Tibial nerve (tissue), 4 donors: ENCODE results near the gene RTF1. TPM values are rescaled to one million over a fixed set of nuclear protein-coding genes. Genes with fewer than 3 reads are reported as not detected.
"Not testable (repeated sequence)": the region's sequence is repeated elsewhere in the genome, so short reads cannot be mapped to it uniquely, and the experiment has no call there.

Source experiments
- DNase-seq, 2 donors: peaks; one replicate each; pipeline ENCODE4 v3.0.0-alpha.2; 2019; ENCODE audit warnings: low spot score in 2 of 2
- H3K27ac ChIP-seq, 4 donors: fragments of 200-600 bp; sonication (generic) in 3 of 4; one replicate each; pipeline ENCODE4 v1.5.1; 2017 to 2019; ENCODE audit warnings: mild to moderate bottlenecking in 1 of 4
- H3K27me3 ChIP-seq, 2 donors: fragments of 200-600 bp; sonication (generic) in 1 of 2; one replicate each; pipeline versions ENCODE4 v1.5.1 to v1.6.0; 2017 to 2019
- H3K36me3 ChIP-seq, 3 donors: fragments of 200-600 bp; sonication (generic); one replicate each; pipeline ENCODE4 v1.5.1; 2018 to 2019
- H3K4me1 ChIP-seq, 4 donors: fragments of 200-600 bp; sonication (generic) in 3 of 4; one replicate each; pipeline ENCODE4 v1.5.1; 2017 to 2019
- H3K4me3 ChIP-seq, 4 donors: fragments of 200-600 bp; sonication (generic) in 3 of 4; one replicate each; pipeline ENCODE4 v1.5.1; 2017 to 2019; ENCODE audit warnings: mild to moderate bottlenecking in 1 of 4, moderate library complexity in 1 of 4
- H3K9me3 ChIP-seq, 4 donors: fragments of 200-600 bp; sonication (generic) in 3 of 4; one replicate each; pipeline ENCODE4 v1.5.1; 2017 to 2019
- CTCF ChIP-seq, 5 experiments: fragments of 200-600 bp in 3 of 5; fragments of 450-650 bp in 2 of 5; sonication (generic) in 3 of 5; IDR thresholded peaks; one replicate each; pipeline ENCODE4 v1.5.1; 2016 to 2019; ENCODE audit warnings: antibody characterized with exemption in 5 of 5, mild to moderate bottlenecking in 3 of 5, moderate library complexity in 2 of 5
- EP300 ChIP-seq, 2 donors: sonication (generic); formaldehyde crosslinking; IDR thresholded peaks; one replicate each; pipeline ENCODE4 v1.6.1; 2017; ENCODE audit warnings: antibody characterized with exemption in 2 of 2, mild to moderate bottlenecking in 1 of 2
- POLR2A ChIP-seq, 2 donors: fragments of 450-650 bp; IDR thresholded peaks; one replicate each; pipeline ENCODE4 v1.6.1; 2017; ENCODE audit warnings: antibody characterized with exemption in 2 of 2, mild to moderate bottlenecking in 2 of 2, moderate library complexity in 2 of 2
- WGBS, 2 donors: methylation state at CpG; one replicate each; pipeline ENCODE4 v1.1.5; 2018; 5-methylcytosine and 5-hydroxymethylcytosine counted together
- total RNA-seq, 4 donors: library from RNA; depleted of rRNA; stranded (reverse); fragments of >200 nt; gene quantifications; one replicate each; pipeline ENCODE4 v1.1.0, GENCODE V29; 2016

The RTF1 gene
- total RNA-seq, 4 donors from 2014 or later = 22.2 to 72.6 (median 29.0) TPM

- 88 to 93% methylated on average over 4 of the region's 4 CpGs for WGBS, 2 donors
- H3K36me3 ChIP-seq = peaks cover 0 to 54% (median 7%) of the 10 kb centered on the region in 3 donors
- no peak overlapping the region for H3K4me3 ChIP-seq
These were observed 20.6 kb downstream of the RTF1 start for GRCh38 chr15:41437448-41437847.

GRCh38 chr15:41438206-41438605 lies 21.3 kb downstream of the RTF1 start:
- 92 to 94% methylated on average over 11 of the region's 11 CpGs for WGBS, 2 donors
- DNase-seq = no peak

More at GRCh38 chr15:41437448-41437847, 20.6 kb downstream of the RTF1 start:
- H3K27ac ChIP-seq = no peak overlapping the region
- H3K4me1 ChIP-seq = no peaks in the 10 kb centered on the region
- no peak for DNase-seq
- TF ChIP-seq CTCF (IDR thresholded peaks at IDR 0.05) (no peak), EP300 (IDR thresholded peaks at IDR 0.05) (no peak), POLR2A (IDR thresholded peaks at IDR 0.05) (no peak)
- no peaks in the 10 kb centered on the region for H3K9me3 ChIP-seq
- H3K27me3 ChIP-seq = no peaks in the 10 kb centered on the region

GRCh38 chr15:41438745-41439144 lies 21.9 kb downstream of the RTF1 start:
- peaks cover 0 to 58% (median 7%) of the 10 kb centered on the region in 3 donors for H3K36me3 ChIP-seq
- DNase-seq, H3K4me1 ChIP-seq, H3K27me3 ChIP-seq, H3K9me3 ChIP-seq, H3K4me3 ChIP-seq, H3K27ac ChIP-seq: not testable (repeated sequence)
- 93% methylated on average over 5 of the region's 5 CpGs for WGBS, 2 donors

More at GRCh38 chr15:41438206-41438605, 21.3 kb downstream of the RTF1 start:
- H3K27ac ChIP-seq = no peak overlapping the region
- H3K4me3 ChIP-seq = no peak overlapping the region
- no peaks in the 10 kb centered on the region for H3K4me1 ChIP-seq
- TF ChIP-seq POLR2A (IDR thresholded peaks at IDR 0.05) (no peak), CTCF (IDR thresholded peaks at IDR 0.05) (no peak), EP300 (IDR thresholded peaks at IDR 0.05) (no peak)
- H3K27me3 ChIP-seq = no peaks in the 10 kb centered on the region
- peaks cover 0 to 54% (median 7%) of the 10 kb centered on the region in 3 donors for H3K36me3 ChIP-seq
- no peaks in the 10 kb centered on the region for H3K9me3 ChIP-seq

- no peaks in the 10 kb centered on the region for H3K4me1 ChIP-seq
- WGBS, 2 donors = 81 to 83% methylated on average over 2 of the region's 2 CpGs
- H3K4me3 ChIP-seq = no peak overlapping the region
- H3K27me3 ChIP-seq = no peaks in the 10 kb centered on the region
- TF ChIP-seq EP300 (IDR thresholded peaks at IDR 0.05) = no peak
- TF ChIP-seq CTCF (IDR thresholded peaks at IDR 0.05) = no peak
- no peak for TF ChIP-seq POLR2A (IDR thresholded peaks at IDR 0.05)
- no peaks in the 10 kb centered on the region for H3K9me3 ChIP-seq
- H3K27ac ChIP-seq = no peak overlapping the region
- peaks cover 0 to 57% (median 7%) of the 10 kb centered on the region in 3 donors for H3K36me3 ChIP-seq
- no peak for DNase-seq
These were observed 26.4 kb downstream of the RTF1 start for GRCh38 chr15:41443275-41443674.

- Histone ChIP-seq H3K36me3 (peaks cover 0 to 36% (median 7%) of the 10 kb centered on the region in 3 donors), H3K27me3 (no peaks in the 10 kb centered on the region)
These were observed 28.5 kb downstream of the RTF1 start for GRCh38 chr15:41445399-41445798.

More at GRCh38 chr15:41445399-41445798, 28.5 kb downstream of the RTF1 start:
- Histone ChIP-seq H3K9me3 (no peaks in the 10 kb centered on the region), H3K4me3 (no peak overlapping the region), H3K27ac (no peak overlapping the region), H3K4me1 (no peaks in the 10 kb centered on the region)
- TF ChIP-seq EP300 (IDR thresholded peaks at IDR 0.05) (no peak), CTCF (IDR thresholded peaks at IDR 0.05) (no peak), POLR2A (IDR thresholded peaks at IDR 0.05) (no peak)
- no peak for DNase-seq
